Hepatocyte (in vitro differentiated cells): ENCODE results near the gene CARS2.

Experiments
- EZH2 ChIP-seq: fragments of 200-600 bp; sonication (generic); IDR thresholded peaks from 2 replicates; pipeline ENCODE4 v1.6.1; 2016; ENCODE audit warnings: antibody characterized with exemption, mild to moderate bottlenecking, borderline replicate concordance
- TF ChIP-seq, protein P1 (sequence below): fragments of 200-600 bp; sonication (generic); IDR thresholded peaks from 2 replicates; pipeline ENCODE4 v1.5.1; 2016; ENCODE audit warnings: antibody characterized with exemption, mild to moderate bottlenecking; ENCODE audit not compliant: poor library complexity

DNA sequence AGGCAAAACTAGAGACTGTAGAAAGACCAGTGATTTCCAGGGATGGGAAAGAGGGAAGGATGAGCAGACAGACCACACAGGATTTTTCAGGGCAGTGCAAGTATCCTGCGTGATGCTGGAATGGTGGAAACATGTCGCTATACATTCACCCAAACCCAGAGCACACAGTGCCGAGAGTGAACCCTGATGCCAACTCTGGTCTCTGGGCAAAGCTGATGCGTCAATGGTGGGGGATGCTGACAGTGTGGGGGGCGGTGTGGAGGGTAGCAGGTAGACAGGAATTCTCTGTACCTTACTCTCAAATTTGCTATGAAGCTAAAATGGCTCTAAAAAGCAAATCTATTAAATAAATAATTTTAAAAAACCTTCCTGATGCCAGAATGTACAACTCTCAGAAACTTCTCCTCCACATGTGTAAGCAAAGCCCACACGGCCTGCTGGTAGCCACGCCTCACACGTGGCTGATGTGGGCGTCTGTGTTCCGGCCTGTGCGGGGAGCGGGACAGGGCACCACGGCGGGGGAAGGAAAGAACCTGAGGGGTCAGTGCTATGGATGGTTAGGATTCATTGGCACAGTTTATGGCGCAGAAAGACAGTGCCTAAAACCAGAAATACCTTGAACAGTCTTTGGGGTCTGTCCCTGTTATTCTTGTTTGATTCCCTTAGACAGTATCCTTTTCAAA is 23.9 kb downstream of the CARS2 start:
- TF ChIP-seq, protein P1, sequence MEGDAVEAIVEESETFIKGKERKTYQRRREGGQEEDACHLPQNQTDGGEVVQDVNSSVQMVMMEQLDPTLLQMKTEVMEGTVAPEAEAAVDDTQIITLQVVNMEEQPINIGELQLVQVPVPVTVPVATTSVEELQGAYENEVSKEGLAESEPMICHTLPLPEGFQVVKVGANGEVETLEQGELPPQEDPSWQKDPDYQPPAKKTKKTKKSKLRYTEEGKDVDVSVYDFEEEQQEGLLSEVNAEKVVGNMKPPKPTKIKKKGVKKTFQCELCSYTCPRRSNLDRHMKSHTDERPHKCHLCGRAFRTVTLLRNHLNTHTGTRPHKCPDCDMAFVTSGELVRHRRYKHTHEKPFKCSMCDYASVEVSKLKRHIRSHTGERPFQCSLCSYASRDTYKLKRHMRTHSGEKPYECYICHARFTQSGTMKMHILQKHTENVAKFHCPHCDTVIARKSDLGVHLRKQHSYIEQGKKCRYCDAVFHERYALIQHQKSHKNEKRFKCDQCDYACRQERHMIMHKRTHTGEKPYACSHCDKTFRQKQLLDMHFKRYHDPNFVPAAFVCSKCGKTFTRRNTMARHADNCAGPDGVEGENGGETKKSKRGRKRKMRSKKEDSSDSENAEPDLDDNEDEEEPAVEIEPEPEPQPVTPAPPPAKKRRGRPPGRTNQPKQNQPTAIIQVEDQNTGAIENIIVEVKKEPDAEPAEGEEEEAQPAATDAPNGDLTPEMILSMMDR, result no peak
- no peak for TF ChIP-seq EZH2
